ENCODE measurements around the gene CNPPD1.

Gene CNPPD1

DNA sequence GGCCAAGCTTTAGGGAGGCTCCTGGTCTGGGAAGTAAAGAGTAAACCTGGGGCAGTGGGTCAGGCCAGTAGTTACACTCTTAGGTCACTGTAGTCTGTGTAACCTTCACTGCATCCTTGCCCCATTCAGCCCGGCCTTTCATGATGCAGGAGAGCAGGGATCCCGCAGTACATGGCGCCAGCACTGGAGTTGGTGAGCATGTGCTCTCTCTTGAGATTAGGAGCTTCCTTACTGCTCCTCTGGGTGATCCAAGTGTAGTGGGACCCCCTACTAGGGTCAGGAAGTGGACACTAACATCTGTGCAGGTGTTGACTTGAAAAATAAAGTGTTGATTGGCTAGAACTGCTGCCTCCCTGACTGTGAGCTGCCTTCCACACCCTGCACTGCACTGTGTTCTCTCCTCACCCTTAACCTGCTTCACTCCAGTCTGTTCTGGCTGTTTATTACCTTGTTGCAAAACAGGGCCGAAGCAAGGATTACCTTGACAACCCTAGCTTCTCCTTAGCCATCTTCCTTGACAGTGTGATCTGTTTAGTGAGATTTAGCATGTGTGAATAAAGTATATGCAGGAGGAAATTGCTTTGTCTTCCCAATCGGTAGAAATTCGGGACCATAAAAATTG lies 6.5 kb upstream of the CNPPD1 start:
- H3K9me3 ChIP-seq: no peaks in the 10 kb centered on the region
- peak overlapping the region; percentile 36 to 51 for H3K4me3 ChIP-seq (ENCODE audit: low read depth in 1 of 2, low read length in 1 of 2)
- peak overlapping the region; percentile 79 for H3K27ac ChIP-seq
- peaks cover 76% of the 10 kb centered on the region for H3K36me3 ChIP-seq
- H3K4me1 ChIP-seq (ENCODE audit: control insufficient read depth in 1 of 2, insufficient read depth in 1 of 2, low read depth in 1 of 2, low read length in 1 of 2): peaks cover 53% of the 10 kb centered on the region in 2 experiments
- no peaks in the 10 kb centered on the region for H3K27me3 ChIP-seq
- TF ChIP-seq, protein P1, sequence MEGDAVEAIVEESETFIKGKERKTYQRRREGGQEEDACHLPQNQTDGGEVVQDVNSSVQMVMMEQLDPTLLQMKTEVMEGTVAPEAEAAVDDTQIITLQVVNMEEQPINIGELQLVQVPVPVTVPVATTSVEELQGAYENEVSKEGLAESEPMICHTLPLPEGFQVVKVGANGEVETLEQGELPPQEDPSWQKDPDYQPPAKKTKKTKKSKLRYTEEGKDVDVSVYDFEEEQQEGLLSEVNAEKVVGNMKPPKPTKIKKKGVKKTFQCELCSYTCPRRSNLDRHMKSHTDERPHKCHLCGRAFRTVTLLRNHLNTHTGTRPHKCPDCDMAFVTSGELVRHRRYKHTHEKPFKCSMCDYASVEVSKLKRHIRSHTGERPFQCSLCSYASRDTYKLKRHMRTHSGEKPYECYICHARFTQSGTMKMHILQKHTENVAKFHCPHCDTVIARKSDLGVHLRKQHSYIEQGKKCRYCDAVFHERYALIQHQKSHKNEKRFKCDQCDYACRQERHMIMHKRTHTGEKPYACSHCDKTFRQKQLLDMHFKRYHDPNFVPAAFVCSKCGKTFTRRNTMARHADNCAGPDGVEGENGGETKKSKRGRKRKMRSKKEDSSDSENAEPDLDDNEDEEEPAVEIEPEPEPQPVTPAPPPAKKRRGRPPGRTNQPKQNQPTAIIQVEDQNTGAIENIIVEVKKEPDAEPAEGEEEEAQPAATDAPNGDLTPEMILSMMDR (IDR thresholded peaks at IDR 0.05): no peak

DNA sequence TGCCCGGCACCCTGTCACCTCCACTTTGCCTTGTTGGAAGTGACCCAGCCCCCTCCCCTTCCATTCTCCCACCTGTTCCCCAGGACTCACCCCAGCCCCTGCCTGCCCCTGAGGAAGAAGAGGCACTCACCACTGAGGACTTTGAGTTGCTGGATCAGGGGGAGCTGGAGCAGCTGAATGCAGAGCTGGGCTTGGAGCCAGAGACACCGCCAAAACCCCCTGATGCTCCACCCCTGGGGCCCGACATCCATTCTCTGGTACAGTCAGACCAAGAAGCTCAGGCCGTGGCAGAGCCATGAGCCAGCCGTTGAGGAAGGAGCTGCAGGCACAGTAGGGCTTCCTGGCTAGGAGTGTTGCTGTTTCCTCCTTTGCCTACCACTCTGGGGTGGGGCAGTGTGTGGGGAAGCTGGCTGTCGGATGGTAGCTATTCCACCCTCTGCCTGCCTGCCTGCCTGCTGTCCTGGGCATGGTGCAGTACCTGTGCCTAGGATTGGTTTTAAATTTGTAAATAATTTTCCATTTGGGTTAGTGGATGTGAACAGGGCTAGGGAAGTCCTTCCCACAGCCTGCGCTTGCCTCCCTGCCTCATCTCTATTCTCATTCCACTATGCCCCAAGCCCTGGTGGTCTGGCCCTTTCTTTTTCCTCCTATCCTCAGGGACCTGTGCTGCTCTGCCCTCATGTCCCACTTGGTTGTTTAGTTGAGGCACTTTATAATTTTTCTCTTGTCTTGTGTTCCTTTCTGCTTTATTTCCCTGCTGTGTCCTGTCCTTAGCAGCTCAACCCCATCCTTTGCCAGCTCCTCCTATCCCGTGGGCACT lies 5.8 kb upstream of the CNPPD1 start:
- TF ChIP-seq, protein P1 (IDR thresholded peaks at IDR 0.05): no peak
- H3K4me1 ChIP-seq (ENCODE audit: control insufficient read depth in 1 of 2, insufficient read depth in 1 of 2, low read depth in 1 of 2, low read length in 1 of 2): peaks cover 53 to 55% of the 10 kb centered on the region in 2 experiments
- H3K27ac ChIP-seq: peak overlapping the region; percentile 79

DNA sequence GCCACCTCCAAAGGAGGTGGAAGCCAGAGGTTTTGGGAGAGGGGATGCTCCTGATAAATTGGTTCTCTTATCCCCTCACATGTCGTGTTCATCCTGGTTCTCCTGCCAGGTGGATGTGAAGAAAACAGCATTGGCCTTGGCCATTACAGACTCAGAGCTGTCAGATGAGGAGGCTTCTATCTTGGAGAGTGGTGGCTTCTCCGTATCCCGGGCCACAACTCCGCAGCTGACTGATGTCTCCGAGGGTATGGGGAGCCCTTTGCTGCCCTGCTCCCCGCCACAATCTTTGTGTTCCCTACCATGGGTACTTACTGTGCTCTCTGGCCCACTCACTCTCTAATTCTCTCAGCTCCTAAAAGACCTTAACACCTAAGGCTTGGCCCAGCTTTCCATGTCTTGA lies 4.8 kb upstream of the CNPPD1 start:
- H3K27me3 ChIP-seq: no peaks in the 10 kb centered on the region
- H3K4me1 ChIP-seq (ENCODE audit: control insufficient read depth in 1 of 2, insufficient read depth in 1 of 2, low read depth in 1 of 2, low read length in 1 of 2): peaks cover 59 to 60% of the 10 kb centered on the region in 2 experiments
- peaks cover 70% of the 10 kb centered on the region for H3K36me3 ChIP-seq
- H3K4me3 ChIP-seq (ENCODE audit: low read depth in 1 of 2, low read length in 1 of 2): peak overlapping the region; percentile 36 to 51
- peak overlapping the region; percentile 79 for H3K27ac ChIP-seq
- TF ChIP-seq, protein P1 (IDR thresholded peaks at IDR 0.05): no peak
- no peaks in the 10 kb centered on the region for H3K9me3 ChIP-seq

More for the DNA sequence above, 5.8 kb upstream of the CNPPD1 start:
- Histone ChIP-seq H3K4me3 (ENCODE audit: low read depth in 1 of 2, low read length in 1 of 2) (peak overlapping the region; percentile 36 to 51), H3K36me3 (peaks cover 76% of the 10 kb centered on the region), H3K9me3 (no peaks in the 10 kb centered on the region), H3K27me3 (no peaks in the 10 kb centered on the region)

DNA sequence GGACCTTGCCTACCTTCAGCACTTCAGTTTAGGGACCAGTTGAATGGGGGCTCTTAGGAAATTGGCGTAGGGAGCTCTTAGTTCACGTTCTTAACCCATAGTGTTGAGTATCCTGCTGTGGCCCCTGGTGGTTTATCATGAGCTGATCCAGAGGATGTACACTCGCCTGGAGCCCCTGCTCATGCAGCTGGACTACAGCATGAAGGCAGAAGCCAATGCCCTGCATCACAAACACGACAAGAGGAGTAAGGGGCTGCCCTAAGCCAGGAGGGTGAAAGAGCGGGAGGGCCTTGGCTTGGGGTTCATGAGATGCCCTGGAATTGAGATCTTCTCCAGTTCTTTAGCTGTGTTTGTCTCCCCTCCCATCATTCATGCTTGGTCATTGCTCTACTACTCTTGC lies 4.2 kb upstream of the CNPPD1 start:
- H3K4me1 ChIP-seq (ENCODE audit: control insufficient read depth in 1 of 2, insufficient read depth in 1 of 2, low read depth in 1 of 2, low read length in 1 of 2): peaks cover 64 to 65% of the 10 kb centered on the region in 2 experiments
- peak overlapping the region; percentile 79 for H3K27ac ChIP-seq
- peaks cover 66% of the 10 kb centered on the region for H3K36me3 ChIP-seq
- TF ChIP-seq, protein P1 (IDR thresholded peaks at IDR 0.05): no peak
- H3K27me3 ChIP-seq: no peaks in the 10 kb centered on the region
- no peaks in the 10 kb centered on the region for H3K9me3 ChIP-seq
- no peak overlapping the region for H3K4me3 ChIP-seq (ENCODE audit: low read depth in 1 of 2, low read length in 1 of 2)

DNA sequence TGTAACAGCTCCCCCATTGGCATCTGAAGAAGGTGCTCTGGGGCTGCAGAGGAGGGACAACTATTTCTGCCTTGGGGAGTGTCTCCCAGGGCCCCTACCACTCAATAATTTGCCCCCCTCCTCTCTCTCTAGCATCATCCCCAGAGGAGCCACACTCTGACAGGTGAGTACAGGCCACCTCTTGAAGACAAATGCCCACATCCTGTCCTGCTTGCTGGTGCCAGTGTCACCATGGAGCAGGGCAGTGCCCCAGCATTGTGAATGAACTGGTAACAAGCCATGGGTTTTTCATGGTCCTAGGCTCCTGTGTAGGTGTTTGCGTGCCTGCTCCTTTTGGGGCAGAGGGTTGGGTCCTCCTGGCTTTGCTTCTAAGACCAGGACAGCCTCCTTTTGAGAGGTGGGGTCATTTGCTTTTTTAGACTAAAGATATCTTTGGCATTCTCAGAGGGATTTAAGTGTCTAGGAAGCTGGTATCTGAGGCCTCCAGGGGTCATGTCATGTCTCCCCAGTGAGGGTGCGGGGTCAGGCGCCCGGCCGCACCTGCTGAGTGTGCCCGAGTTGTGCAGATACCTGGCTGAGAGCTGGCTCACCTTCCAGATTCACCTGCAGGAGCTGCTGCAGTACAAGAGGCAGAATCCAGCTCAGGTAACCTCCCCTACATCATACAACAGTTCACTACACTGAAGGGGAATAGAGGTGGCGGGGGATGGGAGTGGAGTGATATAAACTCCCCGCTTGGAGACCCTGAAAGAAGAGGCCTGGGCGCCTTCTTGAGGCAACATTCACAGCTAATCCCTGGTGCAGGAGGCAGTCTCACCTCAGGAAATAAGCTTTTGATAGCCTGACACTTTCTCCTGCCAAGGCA lies 3.1 kb upstream of the CNPPD1 start:
- Histone ChIP-seq H3K4me1 (ENCODE audit: control insufficient read depth in 1 of 2, insufficient read depth in 1 of 2, low read depth in 1 of 2, low read length in 1 of 2) (peaks cover 71 to 76% of the 10 kb centered on the region in 2 experiments), H3K27me3 (no peaks in the 10 kb centered on the region), H3K27ac (peak overlapping the region; percentile 100), H3K4me3 (ENCODE audit: low read depth in 1 of 2, low read length in 1 of 2) (peak overlapping the region; percentile 84 to 95), H3K36me3 (peaks cover 62% of the 10 kb centered on the region), H3K9me3 (no peaks in the 10 kb centered on the region)
- TF ChIP-seq, protein P1 (IDR thresholded peaks at IDR 0.05): no peak

All from neutrophil (primary cell).